ENCODE measurements around the gene BRINP2.
A peak's percentile ranks its signal among the peaks of the same experiment; 100 is the strongest.

BRINP2 gene

GRCh38 chr1:177170756-177171535 is at the start of gene BRINP2:
TSS of gene BRINP2 (plus strand) at chr1:177170958. CDS start at chr1:177229877, 58,919 bp downstream.
- no peaks in the 10 kb centered on the region for H3K36me3 ChIP-seq (ENCODE audit: control insufficient read depth in 2 of 2, insufficient read depth in 2 of 2, low read length in 2 of 2)
- H3K9ac ChIP-seq (ENCODE audit: low read length in 2 of 2), result no peak within 1 kb of the TSS
- H3K9me3 ChIP-seq (ENCODE audit: control insufficient read depth in 2 of 2, low read length in 2 of 2), result peaks cover 0 to under 1% of the 10 kb centered on the region in 2 donors
- H3K4me1 ChIP-seq (ENCODE audit: control insufficient read depth, insufficient read depth, low read length), result peaks cover 11% of the 10 kb centered on the region
- H3K27me3 ChIP-seq (ENCODE audit: control insufficient read depth in 1 of 2, insufficient read depth in 2 of 2, low read length in 2 of 2), result peaks cover 36 to 49% of the 10 kb centered on the region in 2 donors
- H3K27ac ChIP-seq (ENCODE audit: low read length), result no peak within 1 kb of the TSS
- peak within 1 kb of the TSS; percentile 70 to 75 for H3K4me3 ChIP-seq (ENCODE audit: low read length in 2 of 2)

DNA sequence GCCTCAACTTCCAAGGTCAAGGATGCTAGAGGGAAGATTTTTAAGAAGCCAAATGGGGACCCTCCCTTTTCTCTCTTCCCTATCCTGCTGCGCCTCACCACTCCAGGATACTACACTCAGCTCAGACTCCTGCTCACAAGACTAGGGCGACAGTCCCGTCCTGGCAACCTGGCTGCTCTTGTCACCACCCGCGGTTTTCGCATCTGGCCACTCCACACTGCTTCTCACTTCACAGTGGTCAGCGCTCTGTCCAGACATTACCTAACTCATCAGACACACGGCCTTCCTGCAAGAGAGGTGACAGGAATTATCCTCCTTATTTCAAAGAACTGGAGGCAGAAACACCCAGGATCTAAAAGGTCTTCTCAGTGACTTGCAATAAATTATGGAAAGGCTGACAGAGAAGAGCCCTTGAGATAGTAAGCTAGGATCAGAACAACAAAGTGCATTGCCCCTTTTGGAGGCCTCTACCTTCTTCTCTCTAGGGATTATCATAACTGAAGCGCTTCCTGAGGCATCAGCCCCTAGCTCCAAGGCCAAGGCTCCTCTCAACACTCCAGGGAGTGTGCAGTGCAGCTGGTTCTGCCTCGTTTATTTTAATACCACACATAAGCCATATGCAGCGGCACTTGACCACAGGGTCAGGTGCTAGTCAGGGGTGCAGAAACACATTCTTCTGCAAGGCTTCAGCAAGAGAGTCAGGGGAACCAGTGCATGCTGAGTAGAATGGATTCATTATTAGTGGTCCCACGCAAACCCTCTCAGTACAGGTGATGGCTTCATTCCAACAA is 48.1 kb upstream of the BRINP2 start:
- no peaks in the 10 kb centered on the region for H3K36me3 ChIP-seq (ENCODE audit: control insufficient read depth in 2 of 2, insufficient read depth in 2 of 2, low read length in 2 of 2)
- H3K27ac ChIP-seq (ENCODE audit: low read length), result no peak overlapping the region
- no peak overlapping the region for H3K4me3 ChIP-seq (ENCODE audit: low read length in 2 of 2)
- H3K9me3 ChIP-seq (ENCODE audit: control insufficient read depth in 2 of 2, low read length in 2 of 2), result no peaks in the 10 kb centered on the region
- no peaks in the 10 kb centered on the region for H3K4me1 ChIP-seq (ENCODE audit: control insufficient read depth, insufficient read depth, low read length)
- peaks cover 0 to 6% of the 10 kb centered on the region in 2 donors for H3K27me3 ChIP-seq (ENCODE audit: control insufficient read depth in 1 of 2, insufficient read depth in 2 of 2, low read length in 2 of 2)
- no peak overlapping the region for H3K9ac ChIP-seq (ENCODE audit: low read length in 2 of 2)

DNA sequence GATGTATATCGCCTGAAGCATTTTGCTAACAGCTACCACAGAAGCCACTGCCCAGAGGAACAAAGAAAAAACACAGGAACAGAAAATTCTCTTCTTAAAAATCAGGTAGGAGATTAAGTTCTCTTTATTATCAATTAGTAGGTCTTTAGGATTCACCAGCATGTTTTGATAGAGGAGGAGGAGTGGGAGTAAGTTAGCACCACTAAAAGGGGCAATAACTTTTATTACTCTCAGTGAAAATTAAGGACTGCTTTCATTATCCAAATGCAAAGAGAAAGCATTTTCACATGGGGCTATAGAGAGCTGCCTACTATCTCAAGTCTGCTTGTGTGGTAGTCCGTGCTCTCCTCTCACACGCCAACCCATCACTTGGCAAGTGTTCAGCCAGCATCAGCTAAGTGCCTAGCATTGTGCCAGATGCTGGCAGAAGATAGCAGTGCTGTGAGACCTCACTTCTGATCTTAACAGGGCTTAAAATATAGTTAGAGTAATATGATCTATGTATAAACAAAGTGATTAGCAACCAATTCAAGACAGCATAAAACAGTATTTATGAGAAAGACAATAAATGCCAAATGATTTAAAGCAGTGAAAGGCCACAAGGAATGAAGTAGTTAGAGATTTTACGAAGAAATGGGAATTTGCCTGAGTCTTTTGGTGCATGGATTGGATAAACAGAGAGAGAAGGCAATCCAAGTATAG is 46.0 kb upstream of the BRINP2 start:
- H3K9me3 ChIP-seq (ENCODE audit: control insufficient read depth in 2 of 2, low read length in 2 of 2), result no peaks in the 10 kb centered on the region
- H3K27me3 ChIP-seq (ENCODE audit: control insufficient read depth in 1 of 2, insufficient read depth in 2 of 2, low read length in 2 of 2), result peaks cover 0 to 2% of the 10 kb centered on the region in 2 donors
- no peaks in the 10 kb centered on the region for H3K36me3 ChIP-seq (ENCODE audit: control insufficient read depth in 2 of 2, insufficient read depth in 2 of 2, low read length in 2 of 2)
- H3K4me3 ChIP-seq (ENCODE audit: low read length in 2 of 2), result no peak overlapping the region
- no peaks in the 10 kb centered on the region for H3K4me1 ChIP-seq (ENCODE audit: control insufficient read depth, insufficient read depth, low read length)
- H3K9ac ChIP-seq (ENCODE audit: low read length in 2 of 2), result no peak overlapping the region
- no peak overlapping the region for H3K27ac ChIP-seq (ENCODE audit: low read length)

- Histone ChIP-seq H3K9me3 (ENCODE audit: control insufficient read depth in 2 of 2, low read length in 2 of 2) (no peaks in the 10 kb centered on the region), H3K9ac (ENCODE audit: low read length in 2 of 2) (no peak overlapping the region), H3K4me1 (ENCODE audit: control insufficient read depth, insufficient read depth, low read length) (no peaks in the 10 kb centered on the region), H3K4me3 (ENCODE audit: low read length in 2 of 2) (no peak overlapping the region), H3K36me3 (ENCODE audit: control insufficient read depth in 2 of 2, insufficient read depth in 2 of 2, low read length in 2 of 2) (no peaks in the 10 kb centered on the region), H3K27me3 (ENCODE audit: control insufficient read depth in 1 of 2, insufficient read depth in 2 of 2, low read length in 2 of 2) (peaks cover 0 to 2% of the 10 kb centered on the region in 2 donors), H3K27ac (ENCODE audit: low read length) (no peak overlapping the region)
Measured at GRCh38 chr1:177126267-177126666, 44.5 kb upstream of the BRINP2 start.

DNA sequence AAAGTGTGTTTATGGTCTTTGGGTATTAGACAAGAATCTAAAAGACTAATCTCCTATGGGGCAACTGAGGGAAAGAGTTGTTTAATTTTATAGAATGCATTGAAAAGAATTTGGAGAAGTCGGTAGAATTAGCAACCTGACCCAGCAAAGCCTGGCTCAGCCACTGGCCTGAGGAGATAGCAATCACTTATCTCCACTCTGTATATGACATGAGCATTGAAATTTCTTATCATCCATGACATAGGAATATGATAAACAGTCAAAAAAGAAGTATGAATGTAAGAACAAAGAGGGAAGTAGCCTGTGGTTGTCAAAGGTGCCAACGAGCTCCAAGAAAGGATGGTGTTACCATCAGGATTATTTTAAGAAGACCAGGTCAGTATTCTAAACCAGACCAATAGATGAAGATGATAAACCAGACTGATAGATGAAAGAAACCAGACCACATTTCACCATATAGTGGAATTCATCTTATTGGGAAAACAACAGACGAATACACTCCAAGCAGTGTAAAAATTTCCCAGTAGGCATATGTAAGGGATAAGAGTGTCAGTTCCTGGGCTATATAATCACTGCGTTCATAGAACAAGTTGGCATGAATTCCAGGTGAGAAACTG is 42.0 kb upstream of the BRINP2 start:
- Histone ChIP-seq H3K36me3 (ENCODE audit: control insufficient read depth in 2 of 2, insufficient read depth in 2 of 2, low read length in 2 of 2) (no peaks in the 10 kb centered on the region), H3K9ac (ENCODE audit: low read length in 2 of 2) (no peak overlapping the region), H3K4me3 (ENCODE audit: low read length in 2 of 2) (no peak overlapping the region), H3K9me3 (ENCODE audit: control insufficient read depth in 2 of 2, low read length in 2 of 2) (no peaks in the 10 kb centered on the region), H3K4me1 (ENCODE audit: control insufficient read depth, insufficient read depth, low read length) (no peaks in the 10 kb centered on the region), H3K27ac (ENCODE audit: low read length) (no peak overlapping the region), H3K27me3 (ENCODE audit: control insufficient read depth in 1 of 2, insufficient read depth in 2 of 2, low read length in 2 of 2) (peaks cover 0 to 2% of the 10 kb centered on the region in 2 donors)

GRCh38 chr1:177130451-177130945 is 40.3 kb upstream of the BRINP2 start:
- Histone ChIP-seq H3K36me3 (ENCODE audit: control insufficient read depth in 2 of 2, insufficient read depth in 2 of 2, low read length in 2 of 2) (no peaks in the 10 kb centered on the region), H3K4me3 (ENCODE audit: low read length in 2 of 2) (no peak overlapping the region), H3K4me1 (ENCODE audit: control insufficient read depth, insufficient read depth, low read length) (no peaks in the 10 kb centered on the region), H3K9me3 (ENCODE audit: control insufficient read depth in 2 of 2, low read length in 2 of 2) (no peaks in the 10 kb centered on the region), H3K27ac (ENCODE audit: low read length) (no peak overlapping the region), H3K9ac (ENCODE audit: low read length in 2 of 2) (no peak overlapping the region), H3K27me3 (ENCODE audit: control insufficient read depth in 1 of 2, insufficient read depth in 2 of 2, low read length in 2 of 2) (peaks cover 0 to 2% of the 10 kb centered on the region in 2 donors)

- Histone ChIP-seq H3K4me3 (ENCODE audit: low read length in 2 of 2) (no peak overlapping the region), H3K4me1 (ENCODE audit: control insufficient read depth, insufficient read depth, low read length) (no peaks in the 10 kb centered on the region), H3K27ac (ENCODE audit: low read length) (no peak overlapping the region), H3K9me3 (ENCODE audit: control insufficient read depth in 2 of 2, low read length in 2 of 2) (no peaks in the 10 kb centered on the region), H3K36me3 (ENCODE audit: control insufficient read depth in 2 of 2, insufficient read depth in 2 of 2, low read length in 2 of 2) (no peaks in the 10 kb centered on the region), H3K27me3 (ENCODE audit: control insufficient read depth in 1 of 2, insufficient read depth in 2 of 2, low read length in 2 of 2) (peaks cover 0 to 2% of the 10 kb centered on the region in 2 donors), H3K9ac (ENCODE audit: low read length in 2 of 2) (no peak overlapping the region)
Measured at GRCh38 chr1:177131723-177132122, 39.0 kb upstream of the BRINP2 start.

- Histone ChIP-seq H3K4me3 (ENCODE audit: low read length in 2 of 2) (no peak overlapping the region), H3K9me3 (ENCODE audit: control insufficient read depth in 2 of 2, low read length in 2 of 2) (no peaks in the 10 kb centered on the region), H3K36me3 (ENCODE audit: control insufficient read depth in 2 of 2, insufficient read depth in 2 of 2, low read length in 2 of 2) (no peaks in the 10 kb centered on the region), H3K4me1 (ENCODE audit: control insufficient read depth, insufficient read depth, low read length) (no peaks in the 10 kb centered on the region), H3K27ac (ENCODE audit: low read length) (no peak overlapping the region), H3K27me3 (ENCODE audit: control insufficient read depth in 1 of 2, insufficient read depth in 2 of 2, low read length in 2 of 2) (peaks cover 0 to 2% of the 10 kb centered on the region in 2 donors), H3K9ac (ENCODE audit: low read length in 2 of 2) (no peak overlapping the region)
Measured at GRCh38 chr1:177132141-177132540, 38.6 kb upstream of the BRINP2 start.

DNA sequence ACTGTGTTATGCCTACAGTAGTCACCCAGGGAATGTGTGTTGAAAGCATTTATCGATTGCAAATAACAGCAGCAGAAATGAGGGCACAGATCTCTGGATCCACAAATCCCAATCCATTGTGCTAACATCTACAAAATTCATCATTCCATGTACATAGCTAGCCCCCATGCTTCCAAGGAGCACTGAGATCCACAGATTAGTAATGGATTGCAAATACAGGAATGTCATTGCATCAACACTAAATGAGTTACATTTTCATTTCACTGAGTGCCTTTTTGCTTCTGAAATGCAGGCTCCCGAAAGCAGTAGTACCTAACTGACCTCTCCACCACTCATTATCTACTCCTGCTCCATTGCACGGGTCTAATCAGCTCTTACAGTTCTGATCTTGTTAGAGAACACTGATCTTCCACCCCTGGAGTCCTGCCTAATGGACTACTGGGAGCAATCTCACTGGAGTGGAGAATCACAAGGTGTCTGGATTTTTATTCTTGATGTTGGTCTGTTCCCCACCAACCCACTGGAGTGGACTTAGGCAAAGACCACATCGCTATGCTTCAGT is 36.7 kb upstream of the BRINP2 start:
- Histone ChIP-seq H3K4me3 (ENCODE audit: low read length in 2 of 2) (no peak overlapping the region), H3K36me3 (ENCODE audit: control insufficient read depth in 2 of 2, insufficient read depth in 2 of 2, low read length in 2 of 2) (no peaks in the 10 kb centered on the region), H3K4me1 (ENCODE audit: control insufficient read depth, insufficient read depth, low read length) (no peaks in the 10 kb centered on the region), H3K27ac (ENCODE audit: low read length) (no peak overlapping the region), H3K9ac (ENCODE audit: low read length in 2 of 2) (no peak overlapping the region), H3K9me3 (ENCODE audit: control insufficient read depth in 2 of 2, low read length in 2 of 2) (no peaks in the 10 kb centered on the region), H3K27me3 (ENCODE audit: control insufficient read depth in 1 of 2, insufficient read depth in 2 of 2, low read length in 2 of 2) (no peaks in the 10 kb centered on the region)

GRCh38 chr1:177135250-177135649 is 35.5 kb upstream of the BRINP2 start:
- Histone ChIP-seq H3K9ac (ENCODE audit: low read length in 2 of 2) (no peak overlapping the region), H3K27me3 (ENCODE audit: control insufficient read depth in 1 of 2, insufficient read depth in 2 of 2, low read length in 2 of 2) (no peaks in the 10 kb centered on the region), H3K27ac (ENCODE audit: low read length) (no peak overlapping the region), H3K4me3 (ENCODE audit: low read length in 2 of 2) (no peak overlapping the region), H3K36me3 (ENCODE audit: control insufficient read depth in 2 of 2, insufficient read depth in 2 of 2, low read length in 2 of 2) (no peaks in the 10 kb centered on the region), H3K4me1 (ENCODE audit: control insufficient read depth, insufficient read depth, low read length) (no peaks in the 10 kb centered on the region), H3K9me3 (ENCODE audit: control insufficient read depth in 2 of 2, low read length in 2 of 2) (no peaks in the 10 kb centered on the region)

Measured in stomach smooth muscle (tissue), 2 donors.